ENCODE data around the gene ERP29.
"Not testable (repeated sequence)": the region's sequence is repeated elsewhere in the genome, so short reads cannot be mapped to it uniquely, and the experiment has no call there.

ERP29 gene

GRCh38 chr12:112035219-112035785, 22.1 kb downstream of the ERP29 start:
- no peak for DNase-seq (ENCODE audit: low read depth)

GRCh38 chr12:112036614-112037013, 23.4 kb downstream of the ERP29 start:
- DNase-seq (ENCODE audit: low read depth), result not testable (repeated sequence)

DNA sequence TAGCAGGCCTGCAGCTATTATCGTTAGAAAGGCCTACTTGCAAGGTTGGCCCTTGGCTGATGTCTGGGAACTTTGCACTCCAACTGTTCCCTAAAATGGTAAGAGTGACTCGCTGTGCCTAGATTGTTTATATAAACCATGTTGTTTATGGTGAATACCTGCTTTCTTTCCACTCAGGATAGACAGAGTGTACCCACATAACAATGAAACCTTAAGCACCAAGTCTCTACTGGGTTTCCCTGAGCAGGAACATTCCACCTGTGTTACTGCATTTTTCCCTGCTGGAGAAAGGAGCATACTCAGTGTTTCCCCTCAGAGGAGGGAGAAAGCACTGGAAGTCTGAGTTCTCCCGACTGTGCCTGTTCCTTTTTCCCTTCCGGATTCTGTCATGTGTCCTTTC, 32.8 kb downstream of the ERP29 start:
- no peak for DNase-seq (ENCODE audit: low read depth)

DNA sequence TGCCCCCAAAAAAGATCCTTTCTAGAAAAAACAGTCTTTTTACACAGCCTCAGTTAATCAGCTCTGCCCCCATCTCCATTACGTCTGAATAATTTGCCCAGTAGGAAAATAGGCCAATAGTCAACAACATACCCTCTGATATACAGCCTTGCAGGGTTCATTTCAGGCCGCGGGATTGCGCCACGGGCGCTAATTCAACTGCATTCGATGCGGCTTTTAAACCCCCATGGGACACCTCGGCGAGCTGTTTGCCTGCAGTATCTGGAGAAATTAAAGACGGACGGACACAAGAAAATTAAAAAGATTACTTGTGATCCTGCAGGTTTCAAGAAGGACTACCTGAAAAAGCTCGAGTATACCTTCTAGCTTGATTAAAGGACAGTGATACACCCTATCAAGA, 36.1 kb downstream of the ERP29 start:
- DNase-seq (ENCODE audit: low read depth), result no peak

DNA sequence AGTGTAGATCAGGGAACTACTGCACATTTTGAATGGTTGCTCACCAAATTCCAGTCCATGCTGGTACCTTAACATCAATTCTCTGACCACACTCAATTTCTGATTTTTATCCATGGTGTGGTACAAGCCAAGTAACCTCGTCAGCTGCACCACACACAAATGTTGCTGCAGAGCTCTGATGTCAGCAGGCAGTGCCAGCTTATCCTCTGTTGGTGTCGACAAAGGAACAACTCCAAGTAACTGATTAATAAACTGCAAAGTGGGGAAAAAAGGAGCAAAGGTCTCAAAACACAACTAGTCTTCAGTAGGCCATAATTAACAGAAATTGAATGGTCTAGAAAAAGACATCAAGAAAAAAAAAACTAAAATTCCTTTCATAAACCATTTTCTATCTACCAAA, 47.9 kb downstream of the ERP29 start:
- DNase-seq (ENCODE audit: low read depth), result no peak

GRCh38 chr12:112063273-112063672, 50.0 kb downstream of the ERP29 start:
- DNase-seq (ENCODE audit: low read depth), result no peak

DNA sequence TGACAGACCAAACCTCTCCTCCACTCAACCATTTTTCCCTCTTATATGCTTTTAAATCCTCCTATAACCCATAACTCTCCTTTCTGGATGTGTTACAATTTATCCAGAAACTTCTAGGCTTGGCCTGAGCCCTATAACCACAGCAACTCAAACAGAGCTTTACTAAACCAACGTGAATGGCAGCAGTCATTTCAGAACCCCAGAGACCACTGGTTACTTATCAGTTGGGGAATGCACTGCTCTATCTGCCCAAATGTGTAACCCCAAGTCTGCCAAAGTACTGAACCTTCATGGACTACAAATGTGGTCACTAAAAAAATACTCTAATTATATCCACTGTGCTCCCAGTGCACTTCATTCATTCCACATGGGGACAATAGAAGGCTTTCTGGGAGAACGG, 53.3 kb downstream of the ERP29 start:
- DNase-seq (ENCODE audit: low read depth), result no peak

Measured in iris pigment epithelial cell (primary cell).